Mesothelial cell of epicardium (in vitro differentiated cells): ENCODE results near the gene DGKA. TPM values are rescaled to one million over a fixed set of nuclear protein-coding genes. Genes with fewer than 3 reads are reported as not detected.
"Not testable (repeated sequence)": the region's sequence is repeated elsewhere in the genome, so short reads cannot be mapped to it uniquely, and the experiment has no call there.

ENCODE experiments used
- DNase-seq, 2 experiments: peaks; one replicate each; pipeline ENCODE4 v3.0.0; 2021; ENCODE audit warnings: low spot score in 2 of 2; ENCODE audit not compliant: unreplicated experiment in 2 of 2
- H3K27ac Mint-ChIP-seq: 2 replicates; pipeline ENCODE4 v1.8.0; 2021; ENCODE audit warnings: mixed read lengths
- H3K27me3 Mint-ChIP-seq: 2 replicates; pipeline ENCODE4 v1.8.0; 2021; ENCODE audit warnings: low read depth, mixed read lengths
- H3K36me3 Mint-ChIP-seq: 2 replicates; pipeline ENCODE4 v1.8.0; 2021; ENCODE audit warnings: mixed read lengths
- H3K4me1 Mint-ChIP-seq: 2 replicates; pipeline ENCODE4 v1.8.0; 2021; ENCODE audit warnings: mixed read lengths
- H3K4me3 Mint-ChIP-seq: 2 replicates; pipeline ENCODE4 v1.8.0; 2021; ENCODE audit warnings: mild to moderate bottlenecking, moderate library complexity, mixed read lengths
- H3K9me3 Mint-ChIP-seq: 2 replicates; pipeline ENCODE4 v1.8.0; 2021; ENCODE audit warnings: mixed read lengths
- total RNA-seq: library from RNA; stranded (reverse); gene quantifications from 3 replicates; pipeline ENCODE4 v1.2.1, GENCODE V29; 2021
- TF ChIP-seq, protein P1 (sequence below): fragments of 200-600 bp; sonication (generic); IDR thresholded peaks from one replicate; pipeline ENCODE4 v1.5.0; 2021; ENCODE audit warnings: antibody characterized with exemption; ENCODE audit not compliant: unreplicated experiment

Gene DGKA
- total RNA-seq, 1 donor from 2014 or later = 33.5 TPM

GRCh38 chr12:55978393-55978792 lies 47.4 kb downstream of the DGKA start:
- no peaks in the 10 kb centered on the region for H3K27me3 Mint-ChIP-seq
- peaks cover 28% of the 10 kb centered on the region for H3K36me3 Mint-ChIP-seq
- no peaks in the 10 kb centered on the region for H3K9me3 Mint-ChIP-seq
- no peak for DNase-seq
- peaks cover 8% of the 10 kb centered on the region for H3K4me1 Mint-ChIP-seq
- H3K27ac Mint-ChIP-seq = no peak overlapping the region
- TF ChIP-seq, protein P1, sequence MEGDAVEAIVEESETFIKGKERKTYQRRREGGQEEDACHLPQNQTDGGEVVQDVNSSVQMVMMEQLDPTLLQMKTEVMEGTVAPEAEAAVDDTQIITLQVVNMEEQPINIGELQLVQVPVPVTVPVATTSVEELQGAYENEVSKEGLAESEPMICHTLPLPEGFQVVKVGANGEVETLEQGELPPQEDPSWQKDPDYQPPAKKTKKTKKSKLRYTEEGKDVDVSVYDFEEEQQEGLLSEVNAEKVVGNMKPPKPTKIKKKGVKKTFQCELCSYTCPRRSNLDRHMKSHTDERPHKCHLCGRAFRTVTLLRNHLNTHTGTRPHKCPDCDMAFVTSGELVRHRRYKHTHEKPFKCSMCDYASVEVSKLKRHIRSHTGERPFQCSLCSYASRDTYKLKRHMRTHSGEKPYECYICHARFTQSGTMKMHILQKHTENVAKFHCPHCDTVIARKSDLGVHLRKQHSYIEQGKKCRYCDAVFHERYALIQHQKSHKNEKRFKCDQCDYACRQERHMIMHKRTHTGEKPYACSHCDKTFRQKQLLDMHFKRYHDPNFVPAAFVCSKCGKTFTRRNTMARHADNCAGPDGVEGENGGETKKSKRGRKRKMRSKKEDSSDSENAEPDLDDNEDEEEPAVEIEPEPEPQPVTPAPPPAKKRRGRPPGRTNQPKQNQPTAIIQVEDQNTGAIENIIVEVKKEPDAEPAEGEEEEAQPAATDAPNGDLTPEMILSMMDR = no peak
- H3K4me3 Mint-ChIP-seq = no peak overlapping the region

DNA sequence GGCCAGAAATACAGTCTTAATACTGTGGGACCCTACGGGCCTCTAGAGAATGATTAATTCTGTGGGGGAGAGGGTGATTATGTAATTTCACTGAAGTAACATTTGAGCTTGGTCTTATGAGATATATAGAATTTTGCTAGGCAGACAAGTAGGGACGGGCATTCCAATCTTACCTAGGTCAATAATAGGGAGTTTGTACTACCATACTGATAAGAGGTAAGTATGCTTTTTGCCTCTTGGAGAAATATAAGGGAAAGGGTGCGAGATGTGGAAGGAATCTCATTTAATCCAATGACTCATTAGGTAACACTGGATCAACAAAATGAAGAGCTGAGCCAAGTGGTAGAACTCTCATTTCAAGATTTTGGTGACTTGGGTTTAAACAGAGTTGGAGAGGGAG lies 48.1 kb downstream of the DGKA start:
- Mint-ChIP-seq H3K27ac (no peak overlapping the region), H3K4me3 (no peak overlapping the region)

GRCh38 chr12:55981882-55982281 lies 50.9 kb downstream of the DGKA start:
- not testable (repeated sequence) for H3K9me3 Mint-ChIP-seq, H3K27me3 Mint-ChIP-seq, DNase-seq, H3K27ac Mint-ChIP-seq, H3K4me1 Mint-ChIP-seq, H3K4me3 Mint-ChIP-seq
- peaks cover 31% of the 10 kb centered on the region for H3K36me3 Mint-ChIP-seq

More for the DNA sequence above, 48.1 kb downstream of the DGKA start:
- TF ChIP-seq, protein P1 = no peak
- DNase-seq = no peak
- no peaks in the 10 kb centered on the region for H3K9me3 Mint-ChIP-seq
- peaks cover 8% of the 10 kb centered on the region for H3K4me1 Mint-ChIP-seq
- H3K27me3 Mint-ChIP-seq = no peaks in the 10 kb centered on the region
- peaks cover 31% of the 10 kb centered on the region for H3K36me3 Mint-ChIP-seq

DNA sequence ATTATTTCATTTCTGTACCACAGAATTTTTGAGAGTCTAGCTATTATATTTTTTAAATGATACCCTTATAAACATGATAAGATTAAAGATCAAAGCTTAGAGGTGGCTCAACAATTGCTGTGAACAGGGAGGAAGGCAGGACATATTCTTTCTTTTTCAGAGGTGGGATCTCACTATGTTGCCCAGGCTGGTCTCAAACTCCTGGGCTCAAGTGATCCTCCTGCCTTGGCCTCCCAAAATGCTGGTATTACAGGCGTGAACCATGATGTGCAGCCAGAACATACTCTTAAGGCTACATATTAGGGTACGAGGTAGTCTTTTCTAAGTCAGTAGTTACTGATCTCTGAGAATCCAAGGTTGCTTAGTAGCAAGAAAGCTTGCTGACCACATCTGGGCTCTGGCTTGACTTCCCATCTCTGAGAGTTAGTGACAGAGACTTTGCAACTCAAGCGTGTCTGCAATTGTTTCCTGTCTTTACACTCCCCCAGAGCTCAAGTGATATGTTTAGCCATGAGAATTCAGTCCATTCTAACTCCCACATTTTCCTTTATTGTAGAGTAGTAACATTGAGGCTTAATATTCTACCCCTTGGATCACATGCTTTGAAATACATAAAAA lies 51.5 kb downstream of the DGKA start:
- Mint-ChIP-seq H3K4me1 (no peaks in the 10 kb centered on the region), H3K27me3 (no peaks in the 10 kb centered on the region), H3K4me3 (no peak overlapping the region), H3K36me3 (peaks cover 31% of the 10 kb centered on the region), H3K9me3 (no peaks in the 10 kb centered on the region), H3K27ac (no peak overlapping the region)
- TF ChIP-seq, protein P1 = no peak
- no peak for DNase-seq

- no peaks in the 10 kb centered on the region for H3K9me3 Mint-ChIP-seq
- peaks cover 26% of the 10 kb centered on the region for H3K36me3 Mint-ChIP-seq
- no peak for DNase-seq
- no peak overlapping the region for H3K4me3 Mint-ChIP-seq
- H3K27me3 Mint-ChIP-seq = no peaks in the 10 kb centered on the region
- TF ChIP-seq, protein P1 = no peak
- no peak overlapping the region for H3K27ac Mint-ChIP-seq
- H3K4me1 Mint-ChIP-seq = no peaks in the 10 kb centered on the region
Measured at GRCh38 chr12:55983232-55983842, 52.4 kb downstream of the DGKA start.

DNA sequence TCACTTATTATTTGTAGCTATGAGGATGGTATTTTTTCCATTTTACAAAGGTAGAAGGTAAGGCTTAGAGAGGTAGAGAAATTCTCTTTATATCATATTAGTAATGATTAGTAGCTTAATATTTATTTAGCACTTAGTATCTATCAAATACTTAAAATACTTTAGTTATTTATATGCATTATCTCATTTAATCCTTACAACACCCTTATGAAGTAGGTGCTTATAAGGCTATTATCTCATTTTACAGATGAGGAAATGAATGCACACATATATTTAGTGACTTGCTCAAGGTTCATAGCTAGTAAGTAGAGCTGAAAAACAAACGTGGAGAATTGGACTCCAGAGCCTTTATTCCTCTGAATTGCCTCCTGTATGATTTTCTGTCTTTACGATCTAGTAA lies 53.9 kb downstream of the DGKA start:
- no peaks in the 10 kb centered on the region for H3K4me1 Mint-ChIP-seq
- H3K4me3 Mint-ChIP-seq = no peak overlapping the region
- DNase-seq = no peak
- no peaks in the 10 kb centered on the region for H3K9me3 Mint-ChIP-seq
- H3K27me3 Mint-ChIP-seq = no peaks in the 10 kb centered on the region
- H3K27ac Mint-ChIP-seq = no peak overlapping the region
- H3K36me3 Mint-ChIP-seq = peaks cover 26% of the 10 kb centered on the region
- TF ChIP-seq, protein P1 = no peak
